Hepatocyte (in vitro differentiated cells): Measurements from ENCODE around the gene SPTAN1.

Experiments used
- EZH2 ChIP-seq: fragments of 200-600 bp; sonication (generic); IDR thresholded peaks from 2 replicates; pipeline ENCODE4 v1.6.1; 2016; ENCODE audit warnings: antibody characterized with exemption, mild to moderate bottlenecking, borderline replicate concordance
- EZH2phosphoT487 ChIP-seq: fragments of 200-600 bp; sonication (generic); IDR thresholded peaks from one replicate; pipeline ENCODE4 v1.6.1; 2018; ENCODE audit warnings: antibody characterized with exemption, mild to moderate bottlenecking, low read depth, moderate library complexity; ENCODE audit not compliant: unreplicated experiment, severe bottlenecking
- TF ChIP-seq, protein P1 (sequence below): fragments of 200-600 bp; sonication (generic); IDR thresholded peaks from 2 replicates; pipeline ENCODE4 v1.5.1; 2016; ENCODE audit warnings: antibody characterized with exemption, mild to moderate bottlenecking; ENCODE audit not compliant: poor library complexity

DNA sequence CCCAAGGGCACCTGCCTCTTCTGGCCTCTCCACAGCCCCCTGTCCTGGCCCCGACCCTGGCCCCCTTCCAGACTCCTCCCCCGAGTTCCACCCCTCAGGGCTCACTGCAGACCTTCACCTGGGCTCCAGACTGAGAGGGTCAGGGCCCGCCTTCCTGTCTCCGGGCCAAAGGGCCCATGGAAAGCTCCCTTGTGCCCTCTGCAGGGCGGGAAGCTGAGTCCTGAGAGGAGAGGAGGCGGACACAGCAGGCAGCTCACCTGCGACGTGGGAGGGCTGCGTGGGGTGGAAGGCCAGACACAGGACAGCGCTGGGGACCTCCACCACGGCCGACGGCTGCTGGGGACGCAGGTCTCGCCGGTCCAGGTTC, 83.6 kb downstream of the SPTAN1 start:
- TF ChIP-seq, protein P1, sequence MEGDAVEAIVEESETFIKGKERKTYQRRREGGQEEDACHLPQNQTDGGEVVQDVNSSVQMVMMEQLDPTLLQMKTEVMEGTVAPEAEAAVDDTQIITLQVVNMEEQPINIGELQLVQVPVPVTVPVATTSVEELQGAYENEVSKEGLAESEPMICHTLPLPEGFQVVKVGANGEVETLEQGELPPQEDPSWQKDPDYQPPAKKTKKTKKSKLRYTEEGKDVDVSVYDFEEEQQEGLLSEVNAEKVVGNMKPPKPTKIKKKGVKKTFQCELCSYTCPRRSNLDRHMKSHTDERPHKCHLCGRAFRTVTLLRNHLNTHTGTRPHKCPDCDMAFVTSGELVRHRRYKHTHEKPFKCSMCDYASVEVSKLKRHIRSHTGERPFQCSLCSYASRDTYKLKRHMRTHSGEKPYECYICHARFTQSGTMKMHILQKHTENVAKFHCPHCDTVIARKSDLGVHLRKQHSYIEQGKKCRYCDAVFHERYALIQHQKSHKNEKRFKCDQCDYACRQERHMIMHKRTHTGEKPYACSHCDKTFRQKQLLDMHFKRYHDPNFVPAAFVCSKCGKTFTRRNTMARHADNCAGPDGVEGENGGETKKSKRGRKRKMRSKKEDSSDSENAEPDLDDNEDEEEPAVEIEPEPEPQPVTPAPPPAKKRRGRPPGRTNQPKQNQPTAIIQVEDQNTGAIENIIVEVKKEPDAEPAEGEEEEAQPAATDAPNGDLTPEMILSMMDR: peak; percentile 21
- TF ChIP-seq EZH2phosphoT487: no peak
- TF ChIP-seq EZH2: no peak
